Stomach (tissue), 9 donors: ENCODE measurements around the gene JADE1. TPM values are rescaled to one million over a fixed set of nuclear protein-coding genes. Genes with fewer than 3 reads are reported as not detected.

Source experiments
- DNase-seq, 2 donors: peaks; one replicate each; pipeline versions ENCODE4 v3.0.0 to v3.0.0-alpha.2; 2013 to 2019
- H3K27ac ChIP-seq, 5 donors: fragments of 200-600 bp in 4 of 5; sonication (generic) in 4 of 5; one replicate each; pipeline ENCODE4 v1.5.1; 2013 to 2019; ENCODE audit warnings: mild to moderate bottlenecking in 1 of 5, moderate library complexity in 1 of 5
- H3K27me3 ChIP-seq, 3 donors: fragments of 200-600 bp; sonication (generic); one replicate each; pipeline ENCODE4 v1.5.1; 2017 to 2019; ENCODE audit warnings: mixed run types in 1 of 3
- H3K36me3 ChIP-seq, 4 donors: fragments of 200-600 bp; sonication (generic); 1 replicate in 3 of 4; 2 replicates in 1 of 4; pipeline ENCODE4 v1.5.1; 2016 to 2019
- H3K4me1 ChIP-seq, 4 donors: fragments of 200-600 bp; sonication (generic); one replicate each; pipeline ENCODE4 v1.5.1; 2016 to 2019
- H3K4me3 ChIP-seq, 4 donors: fragments of 200-600 bp; sonication (generic) in 3 of 4; one replicate each; pipeline ENCODE4 v1.5.1; 2016 to 2019; ENCODE audit warnings: mild to moderate bottlenecking in 1 of 4
- H3K9me3 ChIP-seq, 4 donors: fragments of 200-600 bp; sonication (generic); one replicate each; pipeline ENCODE4 v1.5.1; 2016 to 2019
- CTCF ChIP-seq, 7 experiments: fragments of 450-650 bp in 4 of 7; fragments of 200-600 bp in 3 of 7; sonication (generic) in 3 of 7; IDR thresholded peaks; one replicate each; pipeline ENCODE4 v1.5.1; 2016 to 2019; ENCODE audit warnings: antibody characterized with exemption in 7 of 7, control low read depth in 2 of 7, mild to moderate bottlenecking in 1 of 7
- EP300 ChIP-seq: sonication (generic); formaldehyde crosslinking; IDR thresholded peaks from one replicate; pipeline ENCODE4 v1.6.1; 2017; ENCODE audit warnings: antibody characterized with exemption
- POLR2A ChIP-seq, 4 donors: fragments of 450-650 bp; IDR thresholded peaks; one replicate each; pipeline ENCODE4 v1.6.1; 2016; ENCODE audit warnings: antibody characterized with exemption in 4 of 4, control low read depth in 2 of 4, mild to moderate bottlenecking in 1 of 4, moderate library complexity in 1 of 4
- POLR2AphosphoS5 ChIP-seq, 3 donors: sonication (generic); formaldehyde crosslinking; IDR thresholded peaks; one replicate each; pipeline ENCODE4 v1.6.1; 2016; ENCODE audit warnings: antibody characterized with exemption in 3 of 3
- WGBS, 5 donors: extraction: QIAGEN DNeasy Blood & Tissue Kit in 3 of 5; methylation state at CpG; one replicate each; pipeline versions ENCODE4 v1.1.5 to v1.1.7; 2013 to 2018; 5-methylcytosine and 5-hydroxymethylcytosine counted together
- intact Hi-C: fragments of 100-400 bp; cut with DNase I; formaldehyde crosslinking; loops from one replicate; pipeline ENCODE4 v1.15.1; 2023; ENCODE audit warnings: low total_unique reads
- polyA plus RNA-seq, 3 donors: library from polyadenylated mRNA; stranded (reverse); fragments of 200-250 nt; gene quantifications; one replicate each; pipeline ENCODE4 v1.2.3, GENCODE V29; 2013
- total RNA-seq, 5 donors: library from RNA; depleted of rRNA; stranded (reverse); fragments of >200 nt; gene quantifications; one replicate each; pipeline versions ENCODE4 v1.1.0 to v1.2.3, GENCODE V29; 2014 to 2016
- donor health status: healthy with polysubstance abuse.
- donor health status: Bipolar disorder and iron deficiency.
- donor health status: healthy.

The JADE1 gene
- total and polyA plus RNA-seq, 8 donors: 11.2 to 57.2 (median 22.0) TPM

GRCh38 chr4:128793859-128794672, 15.4 kb upstream of the JADE1 start:
- WGBS, 5 donors: 63 to 82% (median 78%) methylated on average over 7 of the region's 7 CpGs
- intact Hi-C loops: no loop called here
- no peak for DNase-seq

DNA sequence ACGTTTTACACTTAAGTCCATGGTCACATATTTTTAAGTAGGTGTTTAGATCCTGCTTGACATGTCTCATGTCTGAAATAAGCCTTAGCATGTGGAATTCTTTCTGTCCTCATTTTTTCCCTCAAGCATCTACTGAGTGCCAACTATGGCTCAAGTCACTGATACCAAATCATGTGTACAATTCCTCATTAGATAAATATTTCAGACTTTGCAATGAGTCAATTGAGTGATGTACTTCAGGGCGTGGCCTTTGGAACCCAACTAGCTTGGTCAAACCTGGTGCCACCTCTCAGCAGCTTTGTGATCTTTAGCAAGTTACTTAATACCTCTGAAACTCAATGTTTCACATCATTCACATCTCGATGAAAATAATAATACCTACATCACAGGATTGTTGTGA, 12.6 kb upstream of the JADE1 start:
- Histone ChIP-seq H3K27ac (no peak overlapping the region), H3K36me3 (no peaks in the 10 kb centered on the region), H3K4me1 (peaks cover 0 to 10% (median 3%) of the 10 kb centered on the region in 4 donors), H3K4me3 (no peak overlapping the region), H3K27me3 (no peaks in the 10 kb centered on the region), H3K9me3 (no peaks in the 10 kb centered on the region)
- no peak for TF ChIP-seq POLR2AphosphoS5 (IDR thresholded peaks at IDR 0.05)
- WGBS, 5 donors: 76 to 85% (median 82%) methylated on average over 3 of the region's 3 CpGs
- peak in 1 of 2 donors; percentile 36 for DNase-seq
- intact Hi-C loops: no loop called here

More at GRCh38 chr4:128793859-128794672, 15.4 kb upstream of the JADE1 start:
- TF ChIP-seq CTCF (IDR thresholded peaks at IDR 0.05): no peak
- no peak for TF ChIP-seq EP300
- TF ChIP-seq POLR2A (IDR thresholded peaks at IDR 0.05): no peak
- TF ChIP-seq POLR2AphosphoS5 (IDR thresholded peaks at IDR 0.05): no peak
- H3K27ac ChIP-seq: no peak overlapping the region
- no peak overlapping the region for H3K4me3 ChIP-seq
- H3K36me3 ChIP-seq: no peaks in the 10 kb centered on the region
- H3K4me1 ChIP-seq: peaks cover 0 to 10% (median 3%) of the 10 kb centered on the region in 4 donors
- no peaks in the 10 kb centered on the region for H3K27me3 ChIP-seq
- H3K9me3 ChIP-seq: no peaks in the 10 kb centered on the region

- Histone ChIP-seq H3K27me3 (no peaks in the 10 kb centered on the region), H3K4me3 (no peak overlapping the region), H3K4me1 (no peaks in the 10 kb centered on the region), H3K9me3 (no peaks in the 10 kb centered on the region), H3K36me3 (no peaks in the 10 kb centered on the region), H3K27ac (no peak overlapping the region)
- DNase-seq: no peak
- intact Hi-C loops: no loop called here
- no peak for TF ChIP-seq EP300
- no peak for TF ChIP-seq POLR2A (IDR thresholded peaks at IDR 0.05)
- TF ChIP-seq POLR2AphosphoS5 (IDR thresholded peaks at IDR 0.05): no peak
- TF ChIP-seq CTCF (IDR thresholded peaks at IDR 0.05): no peak
- WGBS, 5 donors: 85 to 92% (median 87%) methylated on average over 2 of the region's 2 CpGs
Measured at GRCh38 chr4:128800284-128800683, 9.2 kb upstream of the JADE1 start.

DNA sequence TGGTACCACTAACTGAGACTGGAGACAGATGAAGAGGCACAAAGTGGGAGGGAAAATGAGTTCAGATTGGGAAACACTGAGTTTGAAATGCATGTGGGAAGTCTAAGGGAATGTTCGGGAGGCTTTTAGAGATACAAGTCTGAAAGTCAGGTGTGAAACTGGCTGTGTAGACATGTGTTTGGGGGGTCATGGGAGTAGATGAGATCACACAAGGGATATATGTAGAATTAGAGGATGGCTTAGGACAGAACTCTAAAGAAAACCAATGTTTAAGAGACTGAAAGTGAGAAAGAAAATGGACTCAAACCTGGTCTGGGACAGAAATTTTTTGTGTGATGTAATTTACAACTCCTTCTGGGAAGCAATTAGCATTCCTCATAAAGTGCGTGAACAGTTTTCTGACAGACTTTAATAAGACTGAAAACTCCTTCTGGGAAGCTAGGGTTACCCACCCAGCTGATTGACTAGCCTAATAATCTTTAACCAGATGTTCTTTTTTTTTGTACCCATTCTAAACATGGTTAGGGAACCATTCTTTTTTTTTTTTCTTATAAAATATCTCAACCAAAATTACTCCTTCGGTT, 8.7 kb upstream of the JADE1 start:
- Histone ChIP-seq H3K27ac (no peak overlapping the region), H3K27me3 (no peaks in the 10 kb centered on the region), H3K4me3 (no peak overlapping the region), H3K36me3 (no peaks in the 10 kb centered on the region), H3K9me3 (no peaks in the 10 kb centered on the region), H3K4me1 (no peaks in the 10 kb centered on the region)
- intact Hi-C loops: no loop called here
- WGBS, 5 donors: 86 to 95% (median 93%) methylated on average over 3 of the region's 3 CpGs
- TF ChIP-seq POLR2A (IDR thresholded peaks at IDR 0.05): no peak
- no peak for TF ChIP-seq CTCF (IDR thresholded peaks at IDR 0.05)
- no peak for TF ChIP-seq EP300
- no peak for TF ChIP-seq POLR2AphosphoS5 (IDR thresholded peaks at IDR 0.05)
- no peak for DNase-seq
